Transverse colon (tissue), 4 donors: ENCODE results near the gene FBXL14. TPM values are rescaled to one million over a fixed set of nuclear protein-coding genes. Genes with fewer than 3 reads are reported as not detected.

ENCODE experiments used
- DNase-seq: peaks from one replicate; pipeline ENCODE4 v3.0.0-alpha.2; 2019
- H3K27ac ChIP-seq, 4 donors: fragments of 200-600 bp; sonication (generic); 2 replicates each; pipeline ENCODE4 v1.5.1; 2016 to 2018; ENCODE audit warnings: inconsistent platforms in 4 of 4
- H3K27me3 ChIP-seq: fragments of 200-600 bp; sonication (generic); 2 replicates; pipeline ENCODE4 v1.5.1; 2017; ENCODE audit warnings: inconsistent platforms
- H3K36me3 ChIP-seq, 4 donors: fragments of 200-600 bp; sonication (generic); 2 replicates each; pipeline ENCODE4 v1.5.1; 2017 to 2019; ENCODE audit warnings: inconsistent platforms in 4 of 4
- H3K4me1 ChIP-seq, 4 donors: fragments of 200-600 bp; sonication (generic); 2 replicates each; pipeline ENCODE4 v1.5.1; 2017 to 2020; ENCODE audit warnings: inconsistent platforms in 4 of 4
- H3K4me3 ChIP-seq, 4 donors: fragments of 200-600 bp; sonication (generic); 1 replicate in 1 of 4; 2 replicates in 3 of 4; pipeline versions ENCODE4 v1.5.1 to v1.6.1; 2017 to 2019; ENCODE audit warnings: inconsistent platforms in 4 of 4
- H3K9me3 ChIP-seq, 2 donors: fragments of 200-600 bp; sonication (generic); 2 replicates each; pipeline ENCODE4 v1.5.1; 2017 to 2019; ENCODE audit warnings: inconsistent platforms in 2 of 2
- EP300 ChIP-seq: sonication (generic); formaldehyde crosslinking; IDR thresholded peaks from one replicate; pipeline ENCODE4 v1.6.1; 2017; ENCODE audit warnings: antibody characterized with exemption, low read depth
- POLR2A ChIP-seq: fragments of 450-650 bp; IDR thresholded peaks from one replicate; pipeline ENCODE4 v1.6.1; 2016; ENCODE audit warnings: antibody characterized with exemption, mild to moderate bottlenecking, moderate library complexity
- POLR2AphosphoS5 ChIP-seq, 3 donors: sonication (generic); formaldehyde crosslinking; IDR thresholded peaks; one replicate each; pipeline ENCODE4 v1.6.1; 2016; ENCODE audit warnings: antibody characterized with exemption in 3 of 3
- WGBS, 2 donors: methylation state at CpG; one replicate each; pipeline ENCODE4 v1.1.5; 2018; ENCODE audit warnings: low coverage in 1 of 2; 5-methylcytosine and 5-hydroxymethylcytosine counted together
- in situ Hi-C, 4 donors: fragments of 200-750 bp; cut with MboI; loops; one replicate each; pipeline versions ENCODE4 v1.15.0 to v1.15.1; 2017; ENCODE audit warnings: low sequenced_read_pairs in 3 of 4, low pct_ligation_motif_present in 1 of 4, low pct_unique_long_range_greater_than_20kb in 1 of 4
- intact Hi-C: fragments of 100-400 bp; cut with DNase I; formaldehyde crosslinking; loops from one replicate; pipeline ENCODE4 v1.15.1; 2023; ENCODE audit warnings: low total_unique reads
- total RNA-seq, 4 donors: library from RNA; depleted of rRNA; stranded (reverse); fragments of >200 nt; gene quantifications; one replicate each; pipeline ENCODE4 v1.1.0, GENCODE V29; 2016
- TF ChIP-seq, protein P1 (sequence below), 5 experiments: fragments of 200-600 bp in 3 of 5; fragments of 450-650 bp in 2 of 5; sonication (generic) in 3 of 5; IDR thresholded peaks; 1 replicate in 2 of 5; 2 replicates in 3 of 5; pipeline ENCODE4 v1.5.1; 2016 to 2017; ENCODE audit warnings: antibody characterized with exemption in 5 of 5, inconsistent platforms in 3 of 5, mild to moderate bottlenecking in 2 of 5, moderate library complexity in 1 of 5

The FBXL14 gene
- total RNA-seq, 4 donors from 2014 or later, result 15.5 to 44.4 (median 28.0) TPM

DNA sequence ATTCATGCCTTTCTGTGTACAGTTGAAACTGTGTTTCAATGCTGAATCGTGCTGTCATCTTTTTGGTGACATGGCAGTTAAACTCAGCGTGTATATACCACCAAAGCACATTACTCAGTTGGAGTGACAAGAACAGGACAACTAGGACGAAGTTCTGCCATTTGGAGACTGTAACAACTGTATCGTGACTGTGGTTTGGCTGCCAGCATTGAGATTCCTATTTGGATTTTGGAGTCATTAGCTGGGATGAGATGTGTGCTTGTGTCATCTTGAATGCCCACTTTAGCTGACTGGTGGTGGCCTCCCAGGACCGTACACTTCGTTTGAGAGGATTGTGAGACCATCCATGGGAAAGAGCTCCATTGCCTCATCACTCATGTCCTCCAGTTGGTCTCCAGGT lies 42.9 kb downstream of the FBXL14 start:
- intact Hi-C loops, result no loop called here
- no peaks in the 10 kb centered on the region for H3K9me3 ChIP-seq
- H3K36me3 ChIP-seq, result no peaks in the 10 kb centered on the region
- in situ Hi-C loops, result loop anchor here in 1 of 4 donors (25.0 kb wide), 1 partner anchor 439 kb away; no protein-coding TSS in a partner anchor
- TF ChIP-seq POLR2AphosphoS5 (IDR thresholded peaks at IDR 0.05) (no peak), POLR2A (no peak), EP300 (no peak)
- TF ChIP-seq, protein P1, sequence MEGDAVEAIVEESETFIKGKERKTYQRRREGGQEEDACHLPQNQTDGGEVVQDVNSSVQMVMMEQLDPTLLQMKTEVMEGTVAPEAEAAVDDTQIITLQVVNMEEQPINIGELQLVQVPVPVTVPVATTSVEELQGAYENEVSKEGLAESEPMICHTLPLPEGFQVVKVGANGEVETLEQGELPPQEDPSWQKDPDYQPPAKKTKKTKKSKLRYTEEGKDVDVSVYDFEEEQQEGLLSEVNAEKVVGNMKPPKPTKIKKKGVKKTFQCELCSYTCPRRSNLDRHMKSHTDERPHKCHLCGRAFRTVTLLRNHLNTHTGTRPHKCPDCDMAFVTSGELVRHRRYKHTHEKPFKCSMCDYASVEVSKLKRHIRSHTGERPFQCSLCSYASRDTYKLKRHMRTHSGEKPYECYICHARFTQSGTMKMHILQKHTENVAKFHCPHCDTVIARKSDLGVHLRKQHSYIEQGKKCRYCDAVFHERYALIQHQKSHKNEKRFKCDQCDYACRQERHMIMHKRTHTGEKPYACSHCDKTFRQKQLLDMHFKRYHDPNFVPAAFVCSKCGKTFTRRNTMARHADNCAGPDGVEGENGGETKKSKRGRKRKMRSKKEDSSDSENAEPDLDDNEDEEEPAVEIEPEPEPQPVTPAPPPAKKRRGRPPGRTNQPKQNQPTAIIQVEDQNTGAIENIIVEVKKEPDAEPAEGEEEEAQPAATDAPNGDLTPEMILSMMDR (IDR thresholded peaks at IDR 0.05), result no peak
- H3K4me3 ChIP-seq, result no peak overlapping the region
- WGBS, 2 donors, result 89 to 100% methylated on average over 4 to 6 of the region's 6 CpGs
- no peak for DNase-seq
- no peaks in the 10 kb centered on the region for H3K27me3 ChIP-seq
- no peak overlapping the region for H3K27ac ChIP-seq
- H3K4me1 ChIP-seq, result peaks cover 0 to 3% (median 0%) of the 10 kb centered on the region in 4 donors

DNA sequence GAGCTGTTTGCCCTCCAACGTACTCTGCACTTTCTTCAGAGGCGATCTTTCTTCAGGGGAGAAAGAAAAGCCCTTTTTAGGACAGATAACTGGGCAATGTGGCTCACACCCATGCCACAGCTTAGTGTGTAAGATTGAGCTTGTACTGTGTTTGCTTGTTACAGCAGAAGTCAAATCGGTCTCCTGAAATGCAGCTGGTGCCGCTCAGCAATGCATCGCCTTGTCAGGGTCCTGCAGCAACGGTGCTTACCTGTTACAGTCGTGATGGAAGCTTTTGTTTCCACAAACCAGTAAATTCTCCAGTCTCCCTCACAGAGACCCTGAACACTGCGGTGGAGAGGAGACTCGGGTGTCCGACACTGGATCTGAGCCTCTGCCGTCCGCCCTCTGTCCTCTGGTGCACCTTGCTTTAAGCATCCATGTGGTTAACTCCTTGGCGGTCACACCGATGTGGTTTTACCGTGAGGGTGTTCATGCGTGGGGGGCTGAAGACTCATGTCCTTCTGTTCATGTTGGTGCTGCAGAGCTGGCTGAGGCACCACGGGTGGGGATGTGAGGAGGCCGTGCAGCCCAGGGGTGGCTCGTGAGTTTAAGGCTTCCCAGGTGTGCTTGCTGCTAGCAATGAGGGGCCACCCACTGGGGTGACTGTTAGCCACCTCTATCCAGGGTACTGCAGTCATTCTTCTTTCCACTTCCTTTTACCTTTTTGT lies 47.3 kb downstream of the FBXL14 start:
- Histone ChIP-seq H3K9me3 (no peaks in the 10 kb centered on the region), H3K27me3 (no peaks in the 10 kb centered on the region), H3K4me1 (peaks cover 0 to 2% (median 0%) of the 10 kb centered on the region in 4 donors), H3K4me3 (no peak overlapping the region), H3K27ac (no peak overlapping the region), H3K36me3 (no peaks in the 10 kb centered on the region)
- in situ Hi-C loops (no loop called here), intact Hi-C loops (no loop called here)
- DNase-seq, result no peak
- WGBS, 2 donors, result 84 to 92% methylated on average over 2 to 19 of the region's 19 CpGs
- TF ChIP-seq EP300, result no peak
- no peak for TF ChIP-seq POLR2A
- TF ChIP-seq, protein P1 (IDR thresholded peaks at IDR 0.05), result no peak
- TF ChIP-seq POLR2AphosphoS5 (IDR thresholded peaks at IDR 0.05), result no peak

DNA sequence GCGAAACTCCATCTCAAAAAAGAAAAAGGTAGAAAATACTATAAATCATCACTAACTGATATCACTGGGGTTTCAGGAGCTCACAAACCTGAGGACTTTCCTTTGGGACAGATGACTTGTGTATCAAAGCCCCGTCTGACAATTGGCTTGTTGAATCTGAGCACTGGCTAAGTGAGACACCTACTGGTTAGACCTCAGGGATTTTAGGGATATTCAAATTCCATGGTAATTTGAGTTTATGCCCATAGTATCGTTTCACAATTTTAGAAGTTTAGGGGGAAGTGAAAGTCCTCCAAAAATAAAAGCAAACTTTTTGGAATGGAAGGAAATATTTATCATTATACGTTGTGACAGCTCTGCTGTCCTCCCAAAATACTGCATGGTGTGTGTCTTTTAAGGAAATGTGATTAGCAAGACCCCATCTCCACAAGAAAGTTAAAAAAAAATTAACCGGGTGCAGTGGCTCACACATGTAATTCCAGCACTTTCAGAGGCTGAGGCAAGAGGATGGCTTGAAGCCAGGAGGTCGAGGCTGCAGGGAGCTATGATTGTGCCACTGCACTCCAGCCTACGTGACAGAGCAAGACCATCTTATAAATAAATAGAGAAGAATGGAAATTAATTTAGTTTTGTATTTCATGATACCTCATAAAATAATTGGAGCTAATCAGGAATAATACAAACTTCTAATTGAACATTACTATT lies 49.2 kb downstream of the FBXL14 start:
- no peak for DNase-seq
- Histone ChIP-seq H3K4me3 (no peak overlapping the region), H3K9me3 (no peaks in the 10 kb centered on the region), H3K27ac (no peak overlapping the region), H3K27me3 (no peaks in the 10 kb centered on the region), H3K4me1 (peaks cover 0 to 4% (median 0%) of the 10 kb centered on the region in 4 donors), H3K36me3 (no peaks in the 10 kb centered on the region)
- intact Hi-C loops (no loop called here), in situ Hi-C loops (no loop called here)
- whole genome bisulfite sequencing, 2 donors, result 44 to 55% methylated on average over 7 of the region's 7 CpGs
- TF ChIP-seq EP300, result no peak
- TF ChIP-seq, protein P1 (IDR thresholded peaks at IDR 0.05), result peak in 4 of 5 experiments; percentile 13 to 29 (median 26)

DNA sequence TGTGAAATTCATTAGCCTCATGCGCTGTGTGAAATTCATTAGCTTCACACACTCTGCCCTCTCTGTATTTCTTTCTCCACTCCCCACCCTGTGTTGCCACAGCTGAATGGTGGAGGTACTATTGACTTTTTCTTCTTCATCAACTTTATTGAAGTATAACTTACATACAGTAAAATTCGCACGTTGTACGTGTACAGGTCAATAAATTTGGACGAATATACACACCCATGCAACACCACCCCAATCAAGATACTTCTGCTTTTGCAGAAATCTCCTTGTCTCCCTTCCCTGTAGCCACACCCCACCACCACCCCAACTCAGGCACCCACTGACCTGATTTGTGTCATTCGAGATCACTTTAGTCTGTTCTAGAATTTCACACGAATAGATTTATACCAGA lies 51.8 kb downstream of the FBXL14 start:
- 54 to 77% methylated on average over 7 of the region's 7 CpGs for WGBS, 2 donors
- no peaks in the 10 kb centered on the region for H3K36me3 ChIP-seq
- no peak for DNase-seq
- H3K27ac ChIP-seq, result no peak overlapping the region
- intact Hi-C loops, result no loop called here
- in situ Hi-C loops, result no loop called here
- H3K27me3 ChIP-seq, result no peaks in the 10 kb centered on the region
- TF ChIP-seq POLR2AphosphoS5 (IDR thresholded peaks at IDR 0.05) (no peak), EP300 (no peak), POLR2A (no peak)
- TF ChIP-seq, protein P1 (IDR thresholded peaks at IDR 0.05), result no peak
- H3K9me3 ChIP-seq, result no peaks in the 10 kb centered on the region
- peaks cover 0 to 4% (median 0%) of the 10 kb centered on the region in 4 donors for H3K4me1 ChIP-seq
- no peak overlapping the region for H3K4me3 ChIP-seq
